Endothelial cell of umbilical vein (primary cell): ENCODE results near the gene DOCK4. TPM values are rescaled to one million over a fixed set of nuclear protein-coding genes. Genes with fewer than 3 reads are reported as not detected.

Source experiments
- BruUV-seq: library from RNA; stranded (reverse); fragments of 400-500 nt; replicated peaks from 2 replicates; lab custom pipeline; 2021; lab: Mats Ljungman, UMichigan
- CTCF ChIA-PET: fragments of 300-600, 350-600 bp; sonication (Branson Sonifier 250); formaldehyde crosslinking; loops from one replicate; lab custom pipeline; 2021; ENCODE audit warnings: antibody characterized with exemption, inconsistent platforms; lab: Charles Lee
- POLR2A ChIA-PET: fragments of 300-600, 350-600 bp; sonication (Branson Sonifier 250); formaldehyde crosslinking; loops from one replicate; lab custom pipeline; 2021; ENCODE audit warnings: antibody characterized with exemption, inconsistent platforms; lab: Charles Lee
- DNase-seq: peaks from one replicate; pipeline ENCODE4 v3.0.0-alpha.2; 2011; ENCODE audit warnings: low read depth, low spot score
- FAIRE-seq: peaks from 2 replicates; lab custom pipeline; 2011; peaks lifted over from hg19 to GRCh38; lab: Jason Lieb, UNC
- H2AFZ ChIP-seq: 2 replicates; pipeline ENCODE4 v1.6.0; 2012; ENCODE audit warnings: low read depth, low read length, control low read depth, inconsistent platforms
- H3K27ac ChIP-seq: 2 replicates; pipeline ENCODE4 v1.5.1; 2011; ENCODE audit warnings: low read depth, mild to moderate bottlenecking, control low read depth, low read length, moderate library complexity; ENCODE audit not compliant: insufficient read depth
- H3K27me3 ChIP-seq, 2 experiments: 2 replicates each; pipeline versions ENCODE4 v1.6.0 to v1.6.1; 2011; ENCODE audit warnings: low read length in 2 of 2, mixed read lengths in 1 of 2; ENCODE audit not compliant: control insufficient read depth in 2 of 2, insufficient read depth in 2 of 2
- H3K36me3 ChIP-seq, 2 experiments: 2 replicates in 1 of 2; 3 replicates in 1 of 2; pipeline ENCODE4 v1.5.1; 2011; ENCODE audit warnings: low read length in 2 of 2, mild to moderate bottlenecking in 1 of 2, moderate library complexity in 1 of 2; ENCODE audit not compliant: control insufficient read depth in 2 of 2, insufficient read depth in 2 of 2; ENCODE audit errors: extremely low read depth in 1 of 2
- H3K4me1 ChIP-seq: 3 replicates; pipeline ENCODE4 v1.5.1; 2011; ENCODE audit warnings: mild to moderate bottlenecking, low read length; ENCODE audit not compliant: control insufficient read depth, insufficient read depth; ENCODE audit errors: extremely low read depth
- H3K4me2 ChIP-seq: 2 replicates; pipeline ENCODE4 v1.6.1; 2011; ENCODE audit warnings: low read length, control low read depth, mixed read lengths; ENCODE audit not compliant: insufficient read depth
- H3K4me3 ChIP-seq, 3 experiments: fragments of 200-600 bp in 1 of 3; sonication (generic), shearing (Covaris generic) in 1 of 3; replicated peaks in 1 of 3; 2 replicates each; pipeline ENCODE4 v1.5.1; 2011 to 2016; ENCODE audit warnings: control low read depth in 3 of 3, low read length in 3 of 3, mild to moderate bottlenecking in 2 of 3, inconsistent platforms in 1 of 3, low read depth in 1 of 3, moderate library complexity in 1 of 3; ENCODE audit not compliant: insufficient read depth in 1 of 3
- H3K79me2 ChIP-seq: 2 replicates; pipeline ENCODE4 v1.6.0; 2012; ENCODE audit warnings: low read length, inconsistent platforms; ENCODE audit not compliant: control insufficient read depth, insufficient read depth
- H3K9ac ChIP-seq: replicated peaks from 2 replicates; pipeline ENCODE3; 2011; ENCODE audit warnings: low read length, control low read depth; ENCODE audit not compliant: insufficient read depth; ENCODE audit errors: extremely low read depth
- H3K9me1 ChIP-seq: replicated peaks from 3 replicates; pipeline ENCODE4 v1.6.0; 2011; ENCODE audit warnings: mild to moderate bottlenecking, low read length; ENCODE audit not compliant: control insufficient read depth, insufficient read depth; ENCODE audit errors: extremely low read depth
- H3K9me3 ChIP-seq: replicated peaks from 2 replicates; pipeline ENCODE4 v1.5.1; 2012; ENCODE audit warnings: low read length, inconsistent platforms; ENCODE audit not compliant: control insufficient read depth, insufficient read depth
- H4K20me1 ChIP-seq: replicated peaks from 2 replicates; pipeline ENCODE3; 2011; ENCODE audit warnings: mild to moderate bottlenecking, low read length; ENCODE audit not compliant: control insufficient read depth, insufficient read depth; ENCODE audit errors: extremely low read depth
- EZH2 ChIP-seq: IDR thresholded peaks from 2 replicates; pipeline ENCODE4 v1.6.1; 2012; ENCODE audit warnings: borderline replicate concordance, low read depth, mild to moderate bottlenecking, moderate library complexity, low read length, inconsistent platforms; ENCODE audit not compliant: severe bottlenecking
- FOS ChIP-seq: IDR thresholded peaks from 2 replicates; pipeline ENCODE4 v1.6.1; 2011; ENCODE audit warnings: mild to moderate bottlenecking, low read length, moderate library complexity, borderline replicate concordance; ENCODE audit not compliant: insufficient read depth
- GATA2 ChIP-seq: IDR thresholded peaks from 2 replicates; pipeline ENCODE4 v1.7.0; 2011; ENCODE audit warnings: low read depth, mild to moderate bottlenecking, moderate library complexity, mixed read lengths, low read length; ENCODE audit not compliant: insufficient read length, insufficient read depth
- JUN ChIP-seq: IDR thresholded peaks from 2 replicates; pipeline ENCODE4 v1.6.1; 2011; ENCODE audit warnings: borderline replicate concordance, low read depth; ENCODE audit not compliant: insufficient read length, insufficient read depth
- POLR2A ChIP-seq: IDR thresholded peaks from 2 replicates; pipeline ENCODE4 v1.6.1; 2012; ENCODE audit warnings: low read depth, mild to moderate bottlenecking, control low read depth, low read length
- POLR2AphosphoS5 ChIP-seq: IDR thresholded peaks from 2 replicates; pipeline ENCODE4 v1.6.1; 2012; ENCODE audit warnings: low read depth, mild to moderate bottlenecking, control low read depth, low read length, moderate library complexity; ENCODE audit not compliant: insufficient read depth
- dilution Hi-C: fragments of 300-500 bp; cut with MboI; formaldehyde crosslinking; loops from one replicate; pipeline ENCODE4 v1.15.0; 2019; ENCODE audit warnings: low sequenced_read_pairs; ENCODE audit not compliant: extremely low pct_ligation_motif_present
- intact Hi-C: fragments of 100-400 bp; cut with micrococcal nuclease; formaldehyde crosslinking; loops from one replicate; pipeline ENCODE4 v1.10.0; 2022
- polyA plus RNA-seq, 4 experiments: library from polyadenylated mRNA; depleted of rRNA in 3 of 4; stranded (reverse) in 3 of 4; unstranded in 1 of 4; fragments of >200 nt; gene quantifications; 2 replicates each; pipeline versions ENCODE4 v1.2.1 to v1.2.3, GENCODE V29; 2011 to 2012; ENCODE audit warnings: missing spikeins in 1 of 4
- total RNA-seq: library from RNA; stranded (reverse); gene quantifications from 2 replicates; pipeline ENCODE4 v1.2.3, GENCODE V29; 2021

DOCK4 gene
- total and polyA plus RNA-seq, 2 donors (not counting 3 experiments of a cell fraction or from before 2014, with no cell fraction given): 47.4 to 164 TPM

- H3K27me3 ChIP-seq: no peaks in the 10 kb centered on the region
- no peak overlapping the region for H2AFZ ChIP-seq
- ChIA-PET POLR2A (no interaction called here), CTCF (no interaction called here)
- H3K36me3 ChIP-seq: peaks cover 2 to 5% of the 10 kb centered on the region in 2 experiments
- no peak overlapping the region for H3K27ac ChIP-seq
- dilution Hi-C loops: no loop called here
- no peaks in the 10 kb centered on the region for H3K79me2 ChIP-seq
- TF ChIP-seq FOS (no peak), GATA2 (no peak), POLR2A (no peak), POLR2AphosphoS5 (no peak)
- no peaks in the 10 kb centered on the region for H4K20me1 ChIP-seq
- H3K9ac ChIP-seq: no peak overlapping the region
- no peak overlapping the region for H3K4me2 ChIP-seq
- intact Hi-C loops: loop anchor here (10.0 kb wide), 1 partner anchor 487 kb away; no protein-coding TSS in a partner anchor
- peaks cover 14% of the 10 kb centered on the region for H3K4me1 ChIP-seq
- BruUV-seq: no TSS peak
- DNase-seq (no peak), FAIRE-seq (no peak)
- no peak overlapping the region for H3K4me3 ChIP-seq
- no peaks in the 10 kb centered on the region for H3K9me1 ChIP-seq
- H3K9me3 ChIP-seq: no peaks in the 10 kb centered on the region
Observed at GRCh38 chr7:111927353-111928019, 278.7 kb downstream of the DOCK4 start.

- Histone ChIP-seq H3K4me2 (no peak overlapping the region), H3K27me3 (no peaks in the 10 kb centered on the region), H3K9me1 (no peaks in the 10 kb centered on the region), H3K9me3 (no peaks in the 10 kb centered on the region), H3K4me1 (no peaks in the 10 kb centered on the region), H2AFZ (no peak overlapping the region), H3K79me2 (no peaks in the 10 kb centered on the region), H3K4me3 (no peak overlapping the region), H4K20me1 (no peaks in the 10 kb centered on the region), H3K27ac (no peak overlapping the region), H3K9ac (no peak overlapping the region), H3K36me3 (peaks cover 3 to 10% of the 10 kb centered on the region in 2 experiments)
- FAIRE-seq (no peak), DNase-seq (no peak)
- TF ChIP-seq EZH2: no peak
- no peak for TF ChIP-seq JUN
- no peak for TF ChIP-seq FOS
- no peak for TF ChIP-seq GATA2
- dilution Hi-C loops (no loop called here), intact Hi-C loops (loop anchor here (10.0 kb wide), 1 partner anchor 494 kb away; no protein-coding TSS in a partner anchor)
- POLR2A ChIA-PET: no interaction called here
- CTCF ChIA-PET: no interaction called here
- no TSS peak for BruUV-seq
Observed at GRCh38 chr7:111920329-111920728, 285.9 kb downstream of the DOCK4 start.
